Tibial nerve (tissue), 4 donors: ENCODE results near the gene ZBTB17. TPM values are rescaled to one million over a fixed set of nuclear protein-coding genes. Genes with fewer than 3 reads are reported as not detected.
A peak's percentile ranks its signal among the peaks of the same experiment; 100 is the strongest.
"Not testable (repeated sequence)": the region's sequence is repeated elsewhere in the genome, so short reads cannot be mapped to it uniquely, and the experiment has no call there.

Experiments used
- DNase-seq, 2 donors: peaks; one replicate each; pipeline ENCODE4 v3.0.0-alpha.2; 2019; ENCODE audit warnings: low spot score in 2 of 2
- H3K27ac ChIP-seq, 4 donors: fragments of 200-600 bp; sonication (generic) in 3 of 4; one replicate each; pipeline ENCODE4 v1.5.1; 2017 to 2019; ENCODE audit warnings: mild to moderate bottlenecking in 1 of 4
- H3K27me3 ChIP-seq, 2 donors: fragments of 200-600 bp; sonication (generic) in 1 of 2; one replicate each; pipeline versions ENCODE4 v1.5.1 to v1.6.0; 2017 to 2019
- H3K36me3 ChIP-seq, 3 donors: fragments of 200-600 bp; sonication (generic); one replicate each; pipeline ENCODE4 v1.5.1; 2018 to 2019
- H3K4me1 ChIP-seq, 4 donors: fragments of 200-600 bp; sonication (generic) in 3 of 4; one replicate each; pipeline ENCODE4 v1.5.1; 2017 to 2019
- H3K4me3 ChIP-seq, 4 donors: fragments of 200-600 bp; sonication (generic) in 3 of 4; one replicate each; pipeline ENCODE4 v1.5.1; 2017 to 2019; ENCODE audit warnings: mild to moderate bottlenecking in 1 of 4, moderate library complexity in 1 of 4
- H3K9me3 ChIP-seq, 4 donors: fragments of 200-600 bp; sonication (generic) in 3 of 4; one replicate each; pipeline ENCODE4 v1.5.1; 2017 to 2019
- EP300 ChIP-seq, 2 donors: sonication (generic); formaldehyde crosslinking; IDR thresholded peaks; one replicate each; pipeline ENCODE4 v1.6.1; 2017; ENCODE audit warnings: antibody characterized with exemption in 2 of 2, mild to moderate bottlenecking in 1 of 2
- POLR2A ChIP-seq, 2 donors: fragments of 450-650 bp; IDR thresholded peaks; one replicate each; pipeline ENCODE4 v1.6.1; 2017; ENCODE audit warnings: antibody characterized with exemption in 2 of 2, mild to moderate bottlenecking in 2 of 2, moderate library complexity in 2 of 2
- WGBS, 2 donors: methylation state at CpG; one replicate each; pipeline ENCODE4 v1.1.5; 2018; 5-methylcytosine and 5-hydroxymethylcytosine counted together
- total RNA-seq, 4 donors: library from RNA; depleted of rRNA; stranded (reverse); fragments of >200 nt; gene quantifications; one replicate each; pipeline ENCODE4 v1.1.0, GENCODE V29; 2016
- TF ChIP-seq, protein P1 (sequence below), 5 experiments: fragments of 200-600 bp in 3 of 5; fragments of 450-650 bp in 2 of 5; sonication (generic) in 3 of 5; IDR thresholded peaks; one replicate each; pipeline ENCODE4 v1.5.1; 2016 to 2019; ENCODE audit warnings: antibody characterized with exemption in 5 of 5, mild to moderate bottlenecking in 3 of 5, moderate library complexity in 2 of 5

Gene ZBTB17
- total RNA-seq, 4 donors from 2014 or later: 34.5 to 85.2 (median 52.4) TPM

DNA sequence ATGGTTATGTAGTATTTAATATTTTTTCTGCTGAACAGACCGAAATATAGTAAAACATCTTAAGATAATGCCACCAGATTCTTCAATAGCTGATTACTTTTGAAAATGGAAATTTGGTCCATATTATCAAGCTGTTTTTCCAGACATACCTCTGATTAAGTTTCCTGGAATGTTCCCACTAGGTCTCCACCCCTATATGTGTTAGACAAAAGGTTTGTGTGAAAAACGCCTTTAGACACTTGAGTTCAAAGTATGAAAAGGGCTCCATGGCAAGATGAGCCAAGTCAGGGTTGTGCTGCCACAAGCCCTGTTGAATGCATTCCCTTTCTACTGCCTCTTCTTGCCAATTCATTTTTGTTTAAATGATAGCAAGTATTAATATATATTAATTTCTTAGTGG lies 52.7 kb downstream of the ZBTB17 start:
- peaks cover 0 to 4% (median 0%) of the 10 kb centered on the region in 4 donors for H3K4me1 ChIP-seq
- 83 to 89% methylated on average over 2 of the region's 2 CpGs for WGBS, 2 donors
- no peaks in the 10 kb centered on the region for H3K9me3 ChIP-seq
- no peak overlapping the region for H3K27ac ChIP-seq
- TF ChIP-seq POLR2A (IDR thresholded peaks at IDR 0.05) (no peak), EP300 (IDR thresholded peaks at IDR 0.05) (no peak)
- TF ChIP-seq, protein P1, sequence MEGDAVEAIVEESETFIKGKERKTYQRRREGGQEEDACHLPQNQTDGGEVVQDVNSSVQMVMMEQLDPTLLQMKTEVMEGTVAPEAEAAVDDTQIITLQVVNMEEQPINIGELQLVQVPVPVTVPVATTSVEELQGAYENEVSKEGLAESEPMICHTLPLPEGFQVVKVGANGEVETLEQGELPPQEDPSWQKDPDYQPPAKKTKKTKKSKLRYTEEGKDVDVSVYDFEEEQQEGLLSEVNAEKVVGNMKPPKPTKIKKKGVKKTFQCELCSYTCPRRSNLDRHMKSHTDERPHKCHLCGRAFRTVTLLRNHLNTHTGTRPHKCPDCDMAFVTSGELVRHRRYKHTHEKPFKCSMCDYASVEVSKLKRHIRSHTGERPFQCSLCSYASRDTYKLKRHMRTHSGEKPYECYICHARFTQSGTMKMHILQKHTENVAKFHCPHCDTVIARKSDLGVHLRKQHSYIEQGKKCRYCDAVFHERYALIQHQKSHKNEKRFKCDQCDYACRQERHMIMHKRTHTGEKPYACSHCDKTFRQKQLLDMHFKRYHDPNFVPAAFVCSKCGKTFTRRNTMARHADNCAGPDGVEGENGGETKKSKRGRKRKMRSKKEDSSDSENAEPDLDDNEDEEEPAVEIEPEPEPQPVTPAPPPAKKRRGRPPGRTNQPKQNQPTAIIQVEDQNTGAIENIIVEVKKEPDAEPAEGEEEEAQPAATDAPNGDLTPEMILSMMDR (IDR thresholded peaks at IDR 0.05): no peak
- peaks cover 0 to 89% (median 16%) of the 10 kb centered on the region in 3 donors for H3K36me3 ChIP-seq
- H3K27me3 ChIP-seq: no peaks in the 10 kb centered on the region
- DNase-seq: no peak
- H3K4me3 ChIP-seq: no peak overlapping the region

DNA sequence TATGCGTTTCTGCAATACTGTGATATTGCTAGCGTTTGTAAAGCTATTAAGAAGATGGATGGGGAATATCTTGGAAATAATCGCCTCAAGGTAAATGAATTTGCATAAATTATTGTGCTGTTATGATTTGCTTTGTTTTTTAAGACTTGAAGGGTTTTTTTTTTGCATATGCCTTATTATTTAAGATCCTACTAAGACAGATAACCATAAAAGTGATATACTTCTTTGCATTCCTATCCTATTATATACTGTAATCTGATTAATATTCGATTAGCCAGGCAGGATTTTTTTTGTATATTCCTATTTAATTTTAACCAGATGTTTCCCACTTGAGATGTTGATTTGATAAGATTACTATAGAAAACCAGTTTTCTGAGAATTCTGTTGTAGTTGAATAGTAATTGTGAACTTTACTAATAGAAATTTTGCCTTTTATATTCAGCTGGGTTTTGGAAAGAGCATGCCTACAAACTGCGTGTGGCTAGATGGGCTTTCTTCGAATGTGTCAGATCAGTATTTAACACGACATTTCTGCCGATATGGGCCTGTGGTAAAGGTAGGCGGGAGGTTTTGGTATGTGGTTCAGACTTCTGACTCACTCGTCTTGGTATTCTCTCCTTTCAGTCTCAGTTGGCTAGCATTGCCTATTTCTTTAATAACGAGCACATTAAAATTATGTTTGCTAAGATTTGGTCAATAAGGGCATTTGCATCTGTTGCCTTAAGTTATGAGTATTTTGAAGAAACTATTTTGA lies 56.8 kb downstream of the ZBTB17 start:
- Histone ChIP-seq H3K9me3 (no peaks in the 10 kb centered on the region), H3K36me3 (peaks cover 3 to 88% (median 5%) of the 10 kb centered on the region in 3 donors), H3K4me1 (peaks cover 0 to 18% (median 3%) of the 10 kb centered on the region in 4 donors), H3K27me3 (no peaks in the 10 kb centered on the region), H3K4me3 (no peak overlapping the region), H3K27ac (no peak overlapping the region)
- TF ChIP-seq EP300 (IDR thresholded peaks at IDR 0.05): no peak
- TF ChIP-seq, protein P1 (IDR thresholded peaks at IDR 0.05): no peak
- no peak for TF ChIP-seq POLR2A (IDR thresholded peaks at IDR 0.05)
- DNase-seq: no peak
- 82 to 83% methylated on average over 11 of the region's 11 CpGs for WGBS, 2 donors

DNA sequence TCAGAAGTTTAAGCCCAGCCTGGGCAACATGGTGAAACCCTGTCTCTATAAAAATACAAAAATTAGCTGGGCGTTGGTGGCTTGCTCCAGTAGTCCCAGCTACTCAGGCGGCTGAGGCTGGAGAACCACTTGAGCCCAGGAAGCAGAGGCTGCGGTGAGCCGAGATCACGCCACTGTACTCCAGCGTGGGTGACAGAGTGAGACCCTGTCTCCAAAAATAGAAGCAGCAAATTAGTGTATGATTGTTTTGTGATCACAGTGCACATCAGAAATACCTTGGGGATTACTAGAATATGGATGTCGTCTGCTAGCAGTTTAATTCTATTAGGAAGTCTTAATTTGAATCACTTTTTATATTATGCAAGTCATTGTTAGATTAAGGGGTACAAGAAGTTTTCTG lies 59.0 kb downstream of the ZBTB17 start:
- no peak for DNase-seq
- peak overlapping the region in 1 of 4 donors; percentile 22 for H3K27ac ChIP-seq
- peaks cover 2 to 86% (median 3%) of the 10 kb centered on the region in 3 donors for H3K36me3 ChIP-seq
- no peak overlapping the region for H3K4me3 ChIP-seq
- peaks cover 0 to 18% (median 3%) of the 10 kb centered on the region in 4 donors for H3K4me1 ChIP-seq
- TF ChIP-seq EP300 (IDR thresholded peaks at IDR 0.05) (no peak), POLR2A (IDR thresholded peaks at IDR 0.05) (no peak)
- TF ChIP-seq, protein P1 (IDR thresholded peaks at IDR 0.05): no peak
- H3K9me3 ChIP-seq: no peaks in the 10 kb centered on the region
- WGBS, 2 donors: 76 to 83% methylated on average over 7 of the region's 7 CpGs
- H3K27me3 ChIP-seq: no peaks in the 10 kb centered on the region

DNA sequence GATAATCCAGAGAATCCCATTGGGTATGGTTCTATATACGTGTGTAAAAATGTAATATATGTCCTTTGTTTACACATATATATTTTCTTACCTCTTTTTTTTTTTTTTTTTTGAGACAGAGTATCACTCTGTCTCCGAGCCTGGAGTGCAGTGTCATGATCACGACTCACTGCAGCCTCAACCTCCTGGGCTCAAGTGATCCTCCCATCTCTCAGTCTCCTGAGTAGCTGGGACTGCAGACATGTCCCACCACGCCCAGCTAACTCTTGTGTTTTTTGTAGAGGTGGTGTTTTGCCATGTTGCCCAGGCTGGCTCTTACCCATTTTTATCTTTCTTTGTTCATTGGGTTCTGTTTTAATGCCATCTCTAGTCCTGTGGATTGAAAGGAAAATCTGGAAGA lies 59.5 kb downstream of the ZBTB17 start:
- H3K4me3 ChIP-seq: no peak overlapping the region
- H3K9me3 ChIP-seq: no peaks in the 10 kb centered on the region
- peaks cover 0 to 18% (median 3%) of the 10 kb centered on the region in 4 donors for H3K4me1 ChIP-seq
- H3K36me3 ChIP-seq: peaks cover 3 to 86% (median 7%) of the 10 kb centered on the region in 3 donors
- DNase-seq: no peak
- H3K27me3 ChIP-seq: no peaks in the 10 kb centered on the region
- H3K27ac ChIP-seq: peak overlapping the region in 1 of 4 donors; percentile 22
- TF ChIP-seq, protein P1 (IDR thresholded peaks at IDR 0.05): no peak
- TF ChIP-seq POLR2A (IDR thresholded peaks at IDR 0.05) (no peak), EP300 (IDR thresholded peaks at IDR 0.05) (no peak)
- WGBS, 2 donors: 61 to 83% methylated on average over 4 of the region's 4 CpGs

DNA sequence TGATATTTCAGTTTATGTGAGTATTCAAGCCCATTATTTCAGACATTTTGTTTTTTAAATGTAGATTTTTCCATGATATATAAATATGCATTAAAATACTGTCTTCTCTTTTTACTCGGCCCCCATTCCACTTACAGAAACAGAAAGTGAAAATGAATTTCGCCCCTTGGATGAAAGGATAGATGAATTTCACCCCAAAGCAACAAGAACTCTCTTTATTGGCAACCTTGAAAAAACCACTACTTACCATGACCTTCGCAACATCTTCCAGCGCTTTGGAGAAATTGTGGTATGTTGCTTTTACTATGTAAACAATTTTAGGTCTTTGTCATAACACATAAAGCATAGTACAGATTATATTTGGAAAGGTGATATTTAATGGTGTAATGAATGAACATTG lies 59.9 kb downstream of the ZBTB17 start:
- Histone ChIP-seq H3K9me3 (no peaks in the 10 kb centered on the region), H3K4me1 (peaks cover 0 to 18% (median 3%) of the 10 kb centered on the region in 4 donors), H3K36me3 (peaks cover 3 to 86% (median 7%) of the 10 kb centered on the region in 3 donors), H3K27me3 (no peaks in the 10 kb centered on the region), H3K4me3 (no peak overlapping the region), H3K27ac (no peak overlapping the region)
- WGBS, 2 donors: 65 to 66% methylated on average over 4 of the region's 4 CpGs
- TF ChIP-seq, protein P1 (IDR thresholded peaks at IDR 0.05): no peak
- TF ChIP-seq POLR2A (IDR thresholded peaks at IDR 0.05) (no peak), EP300 (IDR thresholded peaks at IDR 0.05) (no peak)
- DNase-seq: no peak

DNA sequence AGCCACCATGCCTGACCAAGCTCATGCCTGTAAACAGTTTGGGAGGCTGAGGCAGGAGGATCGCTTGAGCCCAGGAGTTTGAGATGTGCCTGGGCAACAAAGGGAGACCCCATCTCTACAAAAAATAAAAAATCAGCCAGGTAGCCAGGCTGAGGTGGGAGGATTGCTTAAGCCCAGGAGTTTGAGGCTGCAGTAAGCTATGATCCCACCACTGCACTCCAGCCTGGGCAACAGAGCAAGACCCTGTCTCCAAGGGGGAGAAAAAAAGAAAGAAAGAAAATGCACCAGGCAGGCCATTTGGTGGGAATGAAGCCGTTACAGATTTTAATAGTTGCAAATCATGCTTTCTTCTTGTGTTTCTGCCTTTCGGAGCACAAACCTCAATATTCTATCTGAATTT lies 62.3 kb downstream of the ZBTB17 start:
- WGBS, 2 donors: 93 to 98% methylated on average over 3 of the region's 3 CpGs
- peaks cover 3 to 71% (median 13%) of the 10 kb centered on the region in 3 donors for H3K36me3 ChIP-seq
- H3K4me3 ChIP-seq, H3K9me3 ChIP-seq, H3K27me3 ChIP-seq, H3K27ac ChIP-seq, DNase-seq: not testable (repeated sequence)
- H3K4me1 ChIP-seq: peaks cover 0 to 18% (median 3%) of the 10 kb centered on the region in 4 donors
